GM06990 (cell line): Measurements from ENCODE around the gene PALMD.

Experiments used
- DNase-seq: peaks from one replicate; pipeline ENCODE4 v3.0.0-alpha.2; 2011; ENCODE audit not compliant: insufficient read length; ENCODE audit errors: extremely low read depth
- H3K27me3 ChIP-seq: replicated peaks from 2 replicates; pipeline ENCODE4 v1.6.0; 2011; ENCODE audit warnings: low read length; ENCODE audit not compliant: control insufficient read depth, insufficient read depth
- H3K36me3 ChIP-seq: 2 replicates; pipeline ENCODE4 v1.5.1; 2011; ENCODE audit warnings: low read length; ENCODE audit not compliant: control insufficient read depth, insufficient read depth
- H3K4me3 ChIP-seq: replicated peaks from 2 replicates; pipeline ENCODE4 v1.5.1; 2011; ENCODE audit warnings: low read depth, mild to moderate bottlenecking, control low read depth, low read length
- CTCF ChIP-seq: IDR thresholded peaks from 2 replicates; pipeline ENCODE4 v1.5.1; 2011; ENCODE audit warnings: low read length, control low read depth, mild to moderate bottlenecking, inconsistent platforms; ENCODE audit not compliant: insufficient read depth, poor library complexity, severe bottlenecking

PALMD gene

GRCh38 chr1:99713006-99713405 lies 67.1 kb downstream of the PALMD start:
- no peaks in the 10 kb centered on the region for H3K27me3 ChIP-seq
- H3K4me3 ChIP-seq, result no peak overlapping the region
- peaks cover 6% of the 10 kb centered on the region for H3K36me3 ChIP-seq
- no peak for TF ChIP-seq CTCF
- no peak for DNase-seq

DNA sequence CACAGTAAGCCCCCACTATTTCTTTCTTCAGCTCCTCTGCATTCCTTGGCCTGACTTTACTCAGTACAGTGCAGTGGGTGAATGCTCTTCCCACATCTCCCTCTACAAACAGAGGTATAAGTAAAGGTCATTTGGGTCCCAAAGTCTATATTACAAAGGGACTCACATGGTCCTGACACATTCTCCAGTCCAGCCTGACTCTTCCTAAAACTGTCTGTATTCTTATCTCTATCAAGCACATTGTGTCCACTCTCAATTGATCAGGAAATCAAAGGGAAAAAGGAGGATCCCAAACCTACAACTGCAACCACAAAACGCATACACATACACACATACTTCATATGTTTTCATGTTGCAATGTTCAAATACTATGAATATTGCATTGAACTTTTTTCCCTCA lies 71.1 kb downstream of the PALMD start:
- Histone ChIP-seq H3K36me3 (peaks cover 1% of the 10 kb centered on the region; the same call in 1 of the 2 replicates), H3K27me3 (no peaks in the 10 kb centered on the region), H3K4me3 (no peak overlapping the region)
- no peak for TF ChIP-seq CTCF
- no peak for DNase-seq

DNA sequence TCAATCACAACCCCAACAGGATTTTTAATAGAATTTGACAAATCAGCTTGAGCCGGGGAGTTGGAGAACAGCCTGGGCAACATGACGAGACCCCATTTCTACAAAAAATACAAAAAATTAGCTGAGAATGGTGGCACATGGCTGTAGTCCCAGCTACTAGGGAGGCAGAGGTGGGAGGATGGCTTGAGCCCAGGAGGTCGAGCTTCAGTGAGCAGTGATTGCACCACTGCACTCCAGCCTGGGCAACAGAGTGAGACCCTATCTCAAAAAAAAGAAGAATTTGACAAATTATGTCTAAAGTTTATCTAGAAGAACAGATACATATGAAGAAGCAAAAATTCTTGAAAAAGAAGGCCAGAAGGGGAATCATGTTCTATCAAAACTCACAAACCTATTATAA lies 77.3 kb downstream of the PALMD start:
- Histone ChIP-seq H3K27me3 (no peaks in the 10 kb centered on the region), H3K4me3 (no peak overlapping the region), H3K36me3 (no peaks in the 10 kb centered on the region)
- TF ChIP-seq CTCF, result no peak
- DNase-seq, result no peak

DNA sequence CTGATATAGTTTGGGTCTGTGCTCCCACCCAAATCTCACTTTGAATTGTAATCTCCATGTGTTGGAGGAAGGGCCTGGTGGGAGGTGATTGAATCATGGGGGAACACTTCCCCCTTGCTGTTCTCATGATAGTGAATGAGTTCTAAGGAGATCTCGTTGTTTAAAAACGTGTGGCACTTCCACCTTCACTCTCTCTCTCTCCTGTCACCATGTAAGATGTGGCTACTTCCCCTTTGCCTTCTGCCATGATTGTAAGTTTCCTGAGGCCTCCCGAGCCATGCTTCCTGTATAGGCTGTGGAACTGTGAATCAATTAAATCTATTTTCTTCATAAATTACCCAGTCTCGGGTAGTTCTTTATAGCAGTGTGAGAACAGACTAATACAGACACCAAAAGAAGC lies 80.1 kb downstream of the PALMD start:
- H3K27me3 ChIP-seq, result no peaks in the 10 kb centered on the region
- TF ChIP-seq CTCF, result no peak
- H3K4me3 ChIP-seq, result no peak overlapping the region
- no peak for DNase-seq
- no peaks in the 10 kb centered on the region; the same call in 1 of the 2 replicates for H3K36me3 ChIP-seq

- Histone ChIP-seq H3K36me3 (no peaks in the 10 kb centered on the region; the same call in 1 of the 2 replicates), H3K27me3 (no peaks in the 10 kb centered on the region), H3K4me3 (no peak overlapping the region)
- no peak for TF ChIP-seq CTCF
- no peak for DNase-seq
Observed at GRCh38 chr1:99726407-99726806, 80.5 kb downstream of the PALMD start.

DNA sequence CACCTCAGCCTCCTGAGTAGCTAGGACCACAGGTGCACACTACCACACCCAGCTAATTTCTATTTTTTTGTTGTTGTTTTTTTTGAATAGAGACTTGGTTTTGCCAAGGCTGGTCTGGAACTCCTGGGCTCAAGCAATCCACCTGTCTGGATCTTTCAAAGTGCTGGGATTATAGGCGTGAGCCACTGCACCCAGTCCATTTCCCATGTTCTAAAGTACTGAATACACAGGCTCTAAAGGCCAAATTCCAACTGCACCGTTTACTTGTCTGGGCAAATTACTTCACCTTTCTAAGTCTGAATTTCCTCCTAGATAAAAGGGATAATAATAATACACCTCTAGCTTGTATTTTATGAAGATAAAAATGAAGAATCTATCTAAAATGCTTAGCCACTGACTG lies 80.9 kb downstream of the PALMD start:
- no peak for TF ChIP-seq CTCF
- no peaks in the 10 kb centered on the region; the same call in 1 of the 2 replicates for H3K36me3 ChIP-seq
- H3K27me3 ChIP-seq, result no peaks in the 10 kb centered on the region
- no peak overlapping the region for H3K4me3 ChIP-seq
- no peak for DNase-seq
